HCT116 (cell line): ENCODE results near the gene HAP1. TPM values are rescaled to one million over a fixed set of nuclear protein-coding genes. Genes with fewer than 3 reads are reported as not detected.

Experiments used
- ATAC-seq: fragments of 200-7000 bp; cut with Tn5 transposase; 2 replicates; pipeline ENCODE4 v1.9.1; 2020; ENCODE audit warnings: mild to moderate bottlenecking, moderate library complexity
- BruUV-seq: library from RNA; stranded (reverse); fragments of 400-500 nt; replicated peaks from 2 replicates; lab custom pipeline; 2021; lab: Mats Ljungman, UMichigan
- CTCF ChIA-PET: fragments of 300-600 bp; sonication (Branson Sonifier 250); formaldehyde crosslinking; loops from one replicate; lab custom pipeline; 2021; ENCODE audit warnings: antibody characterized with exemption; lab: Charles Lee
- POLR2A ChIA-PET: fragments of 300-600, 350-600 bp; sonication (Branson Sonifier 250); formaldehyde crosslinking; loops from one replicate; lab custom pipeline; 2021; ENCODE audit warnings: antibody characterized with exemption; lab: Charles Lee
- RAD21 ChIA-PET, 2 experiments: fragments of 300-600 bp; sonication (Branson Sonifier 250); formaldehyde crosslinking; loops; one replicate each; lab custom pipeline; 2023; ENCODE audit warnings: low total read pairs in 2 of 2; ENCODE audit not compliant: uncharacterized antibody in 2 of 2, unreplicated experiment in 2 of 2, low non-redundant PET in 1 of 2; lab: Charles Lee
- DNase-seq: peaks from one replicate; pipeline ENCODE4 v3.0.0-alpha.2; 2010; ENCODE audit warnings: low read depth, low spot score
- H2AFZ ChIP-seq: fragments of 200-600 bp; shearing (Covaris generic), sonication (generic); 2 replicates; pipeline ENCODE4 v1.6.1; 2017; ENCODE audit warnings: low read depth, mixed run types, mixed read lengths, antibody characterized with exemption, low read length; ENCODE audit not compliant: poor library complexity, severe bottlenecking
- H3K27ac ChIP-seq: 2 replicates; pipeline ENCODE4 v1.5.1; 2012; ENCODE audit warnings: low read depth, low read length
- H3K27me3 ChIP-seq: fragments of 200-600 bp; sonication (generic); 2 replicates; pipeline ENCODE4 v1.6.1; 2016; ENCODE audit warnings: mixed run types, low read length, mixed read lengths; ENCODE audit not compliant: insufficient read depth
- H3K36me3 ChIP-seq, 2 experiments: fragments of 200-500 bp in 1 of 2; fragments of 200-600 bp in 1 of 2; sonication (Bioruptor generic) in 1 of 2; sonication (generic) in 1 of 2; 2 replicates each; pipeline versions ENCODE4 v1.5.1 to v1.6.1; 2014 to 2016; ENCODE audit warnings: low read length in 2 of 2, inconsistent platforms in 1 of 2, mixed read lengths in 1 of 2, mixed run types in 1 of 2; ENCODE audit not compliant: insufficient read depth in 2 of 2, control insufficient read depth in 1 of 2
- H3K4me1 ChIP-seq, 2 experiments: fragments of 200-600 bp in 1 of 2; sonication (generic) in 1 of 2; 2 replicates each; pipeline versions ENCODE4 v1.5.1 to v1.6.1; 2012 to 2017; ENCODE audit warnings: low read length in 2 of 2, inconsistent platforms in 1 of 2, mild to moderate bottlenecking in 1 of 2, mixed read lengths in 1 of 2, mixed run types in 1 of 2, moderate library complexity in 1 of 2; ENCODE audit not compliant: insufficient read depth in 2 of 2, control insufficient read depth in 1 of 2
- H3K4me2 ChIP-seq: fragments of 200-600 bp; sonication (generic); 2 replicates; pipeline ENCODE4 v1.6.1; 2017; ENCODE audit warnings: mixed run types, low read length, mixed read lengths
- H3K4me3 ChIP-seq, 2 experiments: fragments of 200-600 bp in 1 of 2; sonication (generic) in 1 of 2; replicated peaks in 1 of 2; 2 replicates each; pipeline ENCODE4 v1.5.1; 2011 to 2016; ENCODE audit warnings: low read length in 2 of 2, control low read depth in 1 of 2, low read depth in 1 of 2, mild to moderate bottlenecking in 1 of 2, mixed read lengths in 1 of 2, mixed run types in 1 of 2
- H3K79me2 ChIP-seq: fragments of 200-600 bp; sonication (generic); 2 replicates; pipeline ENCODE4 v1.6.1; 2017; ENCODE audit warnings: mild to moderate bottlenecking, mixed run types, low read length, moderate library complexity, mixed read lengths; ENCODE audit not compliant: insufficient read depth
- H3K9ac ChIP-seq: fragments of 200-600 bp; sonication (generic); 2 replicates; pipeline ENCODE4 v1.6.1; 2016; ENCODE audit warnings: low read length, mixed read lengths
- H3K9me2 ChIP-seq: fragments of 200-600 bp; sonication (generic), shearing (Covaris generic); 2 replicates; pipeline ENCODE4 v1.6.1; 2017; ENCODE audit warnings: mixed run types, mild to moderate bottlenecking, moderate library complexity; ENCODE audit not compliant: insufficient read depth
- H3K9me3 ChIP-seq, 2 experiments: fragments of 200-500 bp in 1 of 2; fragments of 200-600 bp in 1 of 2; sonication (Bioruptor generic) in 1 of 2; sonication (generic) in 1 of 2; 2 replicates each; pipeline ENCODE4 v1.6.1; 2014 to 2017; ENCODE audit warnings: low read length in 2 of 2, mixed read lengths in 2 of 2, inconsistent platforms in 1 of 2, low read depth in 1 of 2, mild to moderate bottlenecking in 1 of 2, mixed run types in 1 of 2, moderate library complexity in 1 of 2; ENCODE audit not compliant: control insufficient read depth in 1 of 2, insufficient read depth in 1 of 2
- H4K20me1 ChIP-seq: fragments of 200-600 bp; sonication (generic), shearing (Covaris generic); 2 replicates; pipeline ENCODE4 v1.6.1; 2017; ENCODE audit warnings: mixed run types, mild to moderate bottlenecking, moderate library complexity; ENCODE audit not compliant: insufficient read depth
- CBX3 ChIP-seq: IDR thresholded peaks from 2 replicates; pipeline ENCODE4 v1.6.1; 2012; ENCODE audit warnings: low read depth
- ELF1 ChIP-seq: IDR thresholded peaks from 2 replicates; pipeline ENCODE4 v1.6.1; 2012; ENCODE audit warnings: low read depth, borderline replicate concordance
- EZH2 ChIP-seq: fragments of 200-600 bp; sonication (generic); IDR thresholded peaks from 2 replicates; pipeline ENCODE4 v1.6.1; 2017; ENCODE audit warnings: antibody characterized with exemption, mixed run types
- EZH2phosphoT487 ChIP-seq: fragments of 200-600 bp; IDR thresholded peaks from 2 replicates; pipeline ENCODE4 v1.6.1; 2018; ENCODE audit warnings: antibody characterized with exemption, borderline replicate concordance
- JUND ChIP-seq: IDR thresholded peaks from 2 replicates; pipeline ENCODE4 v1.6.1; 2012
- SIN3A ChIP-seq: IDR thresholded peaks from 2 replicates; pipeline ENCODE4 v1.6.1; 2012; ENCODE audit warnings: low read depth
- SRF ChIP-seq: IDR thresholded peaks from 2 replicates; pipeline ENCODE4 v1.6.1; 2012; ENCODE audit warnings: low read depth
- TCF7L2 ChIP-seq: IDR thresholded peaks from 2 replicates; pipeline ENCODE4 v1.7.0; 2011; ENCODE audit warnings: borderline replicate concordance, inconsistent platforms; ENCODE audit not compliant: insufficient read depth, insufficient read length; ENCODE audit errors: extremely low read depth
- intact Hi-C: fragments of 100-400 bp; cut with micrococcal nuclease; formaldehyde crosslinking; loops from 2 replicates; pipeline ENCODE4 v1.10.0; 2022
- total RNA-seq: library from RNA; stranded (reverse); gene quantifications from one replicate; pipeline ENCODE4 v1.2.1, GENCODE V29; 2021; ENCODE audit not compliant: unreplicated experiment
- TF ChIP-seq, protein P1 (sequence below): IDR thresholded peaks from 2 replicates; pipeline ENCODE4 v1.6.1; 2012; ENCODE audit warnings: low read depth
- TF ChIP-seq, protein P2 (sequence below): IDR thresholded peaks from 2 replicates; pipeline ENCODE4 v1.6.1; 2012
- TF ChIP-seq, protein P3 (sequence below), 3 experiments: fragments of 200-600 bp in 1 of 3; sonication (generic) in 1 of 3; IDR thresholded peaks in 2 of 3; conservative IDR thresholded peaks in 1 of 3; 2 replicates each; pipeline ENCODE4 v1.5.1; 2012 to 2017; ENCODE audit warnings: low read depth in 2 of 3, low read length in 2 of 3, antibody characterized with exemption in 1 of 3, borderline replicate concordance in 1 of 3, control low read depth in 1 of 3, mild to moderate bottlenecking in 1 of 3, mixed read lengths in 1 of 3, mixed run types in 1 of 3, moderate library complexity in 1 of 3; ENCODE audit not compliant: insufficient read depth in 1 of 3
- TF ChIP-seq, protein P4 (sequence below): IDR thresholded peaks from 2 replicates; pipeline ENCODE4 v1.6.1; 2012

The HAP1 gene
- total RNA-seq, 1 experiment from 2014 or later, result 3.4 TPM

DNA sequence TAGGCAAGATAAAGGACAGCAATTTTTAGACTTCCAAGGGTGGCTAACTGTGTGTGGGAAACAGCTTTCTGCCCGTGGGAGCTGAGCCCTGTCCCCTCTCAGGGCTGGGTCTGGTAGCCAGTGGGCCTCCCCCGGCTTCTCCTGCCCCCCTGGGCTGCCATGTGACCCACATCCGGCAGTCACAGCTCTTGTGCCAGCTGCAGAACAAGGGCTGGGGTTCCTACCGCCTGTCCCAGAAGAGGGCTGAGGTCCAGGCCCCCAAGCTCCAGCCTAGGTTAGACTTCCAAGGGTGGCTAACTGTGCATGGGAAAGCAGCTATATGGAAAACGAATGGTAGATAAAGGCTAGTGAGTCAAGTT, 16.2 kb downstream of the HAP1 start:
- Histone ChIP-seq H2AFZ (no peak overlapping the region), H3K9me2 (no peaks in the 10 kb centered on the region), H3K4me3 (no peak overlapping the region), H3K9ac (no peak overlapping the region), H3K9me3 (no peaks in the 10 kb centered on the region), H3K4me1 (peaks cover 0 to 16% of the 10 kb centered on the region in 2 experiments; a peak in 2 of 4 replicates), H4K20me1 (no peaks in the 10 kb centered on the region), H3K27ac (no peak overlapping the region), H3K36me3 (no peaks in the 10 kb centered on the region)
- ATAC-seq, result no peak
- intact Hi-C loops, result no loop called here
- BruUV-seq, result no TSS peak
- CTCF ChIA-PET, result interaction anchor here (1.1 kb wide), 1 partner anchor 22 kb away, joined by 3 read pairs; no protein-coding TSS in a partner anchor
- DNase-seq, result no peak
- TF ChIP-seq, protein P1, sequence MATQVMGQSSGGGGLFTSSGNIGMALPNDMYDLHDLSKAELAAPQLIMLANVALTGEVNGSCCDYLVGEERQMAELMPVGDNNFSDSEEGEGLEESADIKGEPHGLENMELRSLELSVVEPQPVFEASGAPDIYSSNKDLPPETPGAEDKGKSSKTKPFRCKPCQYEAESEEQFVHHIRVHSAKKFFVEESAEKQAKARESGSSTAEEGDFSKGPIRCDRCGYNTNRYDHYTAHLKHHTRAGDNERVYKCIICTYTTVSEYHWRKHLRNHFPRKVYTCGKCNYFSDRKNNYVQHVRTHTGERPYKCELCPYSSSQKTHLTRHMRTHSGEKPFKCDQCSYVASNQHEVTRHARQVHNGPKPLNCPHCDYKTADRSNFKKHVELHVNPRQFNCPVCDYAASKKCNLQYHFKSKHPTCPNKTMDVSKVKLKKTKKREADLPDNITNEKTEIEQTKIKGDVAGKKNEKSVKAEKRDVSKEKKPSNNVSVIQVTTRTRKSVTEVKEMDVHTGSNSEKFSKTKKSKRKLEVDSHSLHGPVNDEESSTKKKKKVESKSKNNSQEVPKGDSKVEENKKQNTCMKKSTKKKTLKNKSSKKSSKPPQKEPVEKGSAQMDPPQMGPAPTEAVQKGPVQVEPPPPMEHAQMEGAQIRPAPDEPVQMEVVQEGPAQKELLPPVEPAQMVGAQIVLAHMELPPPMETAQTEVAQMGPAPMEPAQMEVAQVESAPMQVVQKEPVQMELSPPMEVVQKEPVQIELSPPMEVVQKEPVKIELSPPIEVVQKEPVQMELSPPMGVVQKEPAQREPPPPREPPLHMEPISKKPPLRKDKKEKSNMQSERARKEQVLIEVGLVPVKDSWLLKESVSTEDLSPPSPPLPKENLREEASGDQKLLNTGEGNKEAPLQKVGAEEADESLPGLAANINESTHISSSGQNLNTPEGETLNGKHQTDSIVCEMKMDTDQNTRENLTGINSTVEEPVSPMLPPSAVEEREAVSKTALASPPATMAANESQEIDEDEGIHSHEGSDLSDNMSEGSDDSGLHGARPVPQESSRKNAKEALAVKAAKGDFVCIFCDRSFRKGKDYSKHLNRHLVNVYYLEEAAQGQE, result no peak
- TF ChIP-seq, protein P2, sequence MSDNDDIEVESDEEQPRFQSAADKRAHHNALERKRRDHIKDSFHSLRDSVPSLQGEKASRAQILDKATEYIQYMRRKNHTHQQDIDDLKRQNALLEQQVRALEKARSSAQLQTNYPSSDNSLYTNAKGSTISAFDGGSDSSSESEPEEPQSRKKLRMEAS, result no peak
- TF ChIP-seq ELF1 (no peak), SIN3A (no peak), EZH2 (no peak), JUND (no peak), SRF (no peak), EZH2phosphoT487 (no peak), TCF7L2 (no peak), CBX3 (no peak)
- TF ChIP-seq, protein P3, sequence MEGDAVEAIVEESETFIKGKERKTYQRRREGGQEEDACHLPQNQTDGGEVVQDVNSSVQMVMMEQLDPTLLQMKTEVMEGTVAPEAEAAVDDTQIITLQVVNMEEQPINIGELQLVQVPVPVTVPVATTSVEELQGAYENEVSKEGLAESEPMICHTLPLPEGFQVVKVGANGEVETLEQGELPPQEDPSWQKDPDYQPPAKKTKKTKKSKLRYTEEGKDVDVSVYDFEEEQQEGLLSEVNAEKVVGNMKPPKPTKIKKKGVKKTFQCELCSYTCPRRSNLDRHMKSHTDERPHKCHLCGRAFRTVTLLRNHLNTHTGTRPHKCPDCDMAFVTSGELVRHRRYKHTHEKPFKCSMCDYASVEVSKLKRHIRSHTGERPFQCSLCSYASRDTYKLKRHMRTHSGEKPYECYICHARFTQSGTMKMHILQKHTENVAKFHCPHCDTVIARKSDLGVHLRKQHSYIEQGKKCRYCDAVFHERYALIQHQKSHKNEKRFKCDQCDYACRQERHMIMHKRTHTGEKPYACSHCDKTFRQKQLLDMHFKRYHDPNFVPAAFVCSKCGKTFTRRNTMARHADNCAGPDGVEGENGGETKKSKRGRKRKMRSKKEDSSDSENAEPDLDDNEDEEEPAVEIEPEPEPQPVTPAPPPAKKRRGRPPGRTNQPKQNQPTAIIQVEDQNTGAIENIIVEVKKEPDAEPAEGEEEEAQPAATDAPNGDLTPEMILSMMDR (IDR thresholded peaks at IDR 0.05 in 2 of 3, conservative IDR thresholded peaks at IDR 0.05 in 1 of 3; ENCODE audit: borderline replicate concordance in 1 of 3, insufficient read depth in 1 of 3, low read depth in 2 of 3, low read length in 2 of 3), result no peak
- TF ChIP-seq, protein P4, sequence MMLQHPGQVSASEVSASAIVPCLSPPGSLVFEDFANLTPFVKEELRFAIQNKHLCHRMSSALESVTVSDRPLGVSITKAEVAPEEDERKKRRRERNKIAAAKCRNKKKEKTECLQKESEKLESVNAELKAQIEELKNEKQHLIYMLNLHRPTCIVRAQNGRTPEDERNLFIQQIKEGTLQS, result no peak
- TF ChIP-seq, all 23 proteins: peak for 0
- Histone ChIP-seq H3K4me2 (no peak overlapping the region), H3K79me2 (no peaks in the 10 kb centered on the region), H3K27me3 (no peaks in the 10 kb centered on the region)
- ChIA-PET RAD21 (interaction anchor here in 1 of 2 experiments (0.5 kb wide), 1 partner anchor 161 kb away, joined by 7 read pairs; no protein-coding TSS in a partner anchor), POLR2A (interaction anchor here (3.1 kb wide), 1 partner anchor 30 kb away, joined by 8 read pairs; the partner anchor contains the start of gene EIF1)
